Measurements from ENCODE around the gene FRMD4A.

Gene FRMD4A

GRCh38 chr10:13681095-13681494 is 649.6 kb downstream of the FRMD4A start:
- no peak overlapping the region for H3K4me2 ChIP-seq (ENCODE audit: insufficient read depth, low read length)
- H3K79me2 ChIP-seq (ENCODE audit: insufficient read depth, low read length) = 0 out of 2 replicates have a peak, but pooled peaks cover 4% of the 10 kb centered on the region
- no peaks in the 10 kb centered on the region for H3K4me1 ChIP-seq (ENCODE audit: insufficient read depth, low read length)
- H3K4me3 ChIP-seq (ENCODE audit: low read depth in 1 of 2, low read length in 2 of 2) = no peak overlapping the region
- no peak for TF ChIP-seq EZH2 (IDR thresholded peaks at IDR 0.05; ENCODE audit: borderline replicate concordance, low read depth, low read length, severe bottlenecking)
- H4K20me1 ChIP-seq (ENCODE audit: insufficient read depth, low read length) = 0 out of 2 replicates have a peak, but pooled peaks cover 5% of the 10 kb centered on the region
- no peaks in the 10 kb centered on the region for H3K9me3 ChIP-seq (ENCODE audit: insufficient read depth, low read length, severe bottlenecking)
- H3K27me3 ChIP-seq (ENCODE audit: insufficient read depth, low read length, poor library complexity) = no peaks in the 10 kb centered on the region
- H3K36me3 ChIP-seq (ENCODE audit: insufficient read depth, low read length) = peaks cover 64% of the 10 kb centered on the region
- DNase-seq (no peak), ATAC-seq (ENCODE audit: insufficient read depth, low read depth) (no peak)
- H3K9ac ChIP-seq (ENCODE audit: low read depth, low read length) = no peak overlapping the region
- H3K27ac ChIP-seq (ENCODE audit: low read length) = no peak overlapping the region
- no peak overlapping the region for H2AFZ ChIP-seq (ENCODE audit: low read depth, low read length)

GRCh38 chr10:13678101-13678843 is 652.5 kb downstream of the FRMD4A start:
- Histone ChIP-seq H2AFZ (ENCODE audit: low read depth, low read length) (no peak overlapping the region), H3K27ac (ENCODE audit: low read length) (no peak overlapping the region), H3K4me1 (ENCODE audit: insufficient read depth, low read length) (no peaks in the 10 kb centered on the region), H3K9me3 (ENCODE audit: insufficient read depth, low read length, severe bottlenecking) (no peaks in the 10 kb centered on the region), H3K9ac (ENCODE audit: low read depth, low read length) (no peak overlapping the region), H3K79me2 (ENCODE audit: insufficient read depth, low read length) (0 out of 2 replicates have a peak, but pooled peaks cover 4% of the 10 kb centered on the region), H3K36me3 (ENCODE audit: insufficient read depth, low read length) (peaks cover 61% of the 10 kb centered on the region), H4K20me1 (ENCODE audit: insufficient read depth, low read length) (no peaks in the 10 kb centered on the region), H3K4me2 (ENCODE audit: insufficient read depth, low read length) (no peak overlapping the region), H3K27me3 (ENCODE audit: insufficient read depth, low read length, poor library complexity) (no peaks in the 10 kb centered on the region), H3K4me3 (ENCODE audit: low read depth in 1 of 2, low read length in 2 of 2) (no peak overlapping the region)
- ATAC-seq (ENCODE audit: insufficient read depth, low read depth) = no peak
- TF ChIP-seq CTCF (IDR thresholded peaks at IDR 0.05; ENCODE audit: borderline replicate concordance, extremely low read depth, low read length, poor library complexity, severe bottlenecking) (no peak), EZH2 (IDR thresholded peaks at IDR 0.05; ENCODE audit: borderline replicate concordance, low read depth, low read length, severe bottlenecking) (no peak)
- DNase-seq = no peak

GRCh38 chr10:13674645-13675588 is 655.8 kb downstream of the FRMD4A start:
- Histone ChIP-seq H3K27ac (ENCODE audit: low read length) (no peak overlapping the region), H3K27me3 (ENCODE audit: insufficient read depth, low read length, poor library complexity) (no peaks in the 10 kb centered on the region), H3K4me2 (ENCODE audit: insufficient read depth, low read length) (no peak overlapping the region), H3K4me3 (ENCODE audit: low read depth in 1 of 2, low read length in 2 of 2) (no peak overlapping the region), H3K36me3 (ENCODE audit: insufficient read depth, low read length) (peaks cover 62% of the 10 kb centered on the region), H2AFZ (ENCODE audit: low read depth, low read length) (no peak overlapping the region), H3K79me2 (ENCODE audit: insufficient read depth, low read length) (0 out of 2 replicates have a peak, but pooled peaks cover 4% of the 10 kb centered on the region), H3K9me3 (ENCODE audit: insufficient read depth, low read length, severe bottlenecking) (no peaks in the 10 kb centered on the region), H4K20me1 (ENCODE audit: insufficient read depth, low read length) (0 out of 2 replicates have a peak, but pooled peaks cover under 1% of the 10 kb centered on the region), H3K4me1 (ENCODE audit: insufficient read depth, low read length) (no peaks in the 10 kb centered on the region), H3K9ac (ENCODE audit: low read depth, low read length) (no peak overlapping the region)
- ATAC-seq (ENCODE audit: insufficient read depth, low read depth) (no peak), DNase-seq (no peak)
- TF ChIP-seq EZH2 (IDR thresholded peaks at IDR 0.05; ENCODE audit: borderline replicate concordance, low read depth, low read length, severe bottlenecking) (no peak), CTCF (IDR thresholded peaks at IDR 0.05; ENCODE audit: borderline replicate concordance, extremely low read depth, low read length, poor library complexity, severe bottlenecking) (no peak)
